Natural killer cell (primary cell): ENCODE data around the gene PPOX. TPM values are rescaled to one million over a fixed set of nuclear protein-coding genes. Genes with fewer than 3 reads are reported as not detected.

ENCODE experiments used
- ATAC-seq, 3 donors: fragments of 150-1000 bp in 2 of 3; fragments of 200-7000 bp in 1 of 3; cut with Tn5 transposase; 1 replicate in 1 of 3; 2 replicates in 2 of 3; pipeline ENCODE4 v1.10.0; 2021; ENCODE audit warnings: mild to moderate bottlenecking in 2 of 3, moderate library complexity in 2 of 3
- DNase-seq, 2 donors: peaks; one replicate each; pipeline versions ENCODE4 v3.0.0 to v3.0.0-alpha.2; 2013 to 2021; ENCODE audit warnings: mixed read lengths in 1 of 2
- H3K27ac ChIP-seq: one replicate; pipeline ENCODE4 v1.5.1; 2013; ENCODE audit warnings: mild to moderate bottlenecking, low read length
- H3K27me3 ChIP-seq: one replicate; pipeline ENCODE4 v1.6.1; 2013; ENCODE audit warnings: low read length; ENCODE audit not compliant: control insufficient read depth, insufficient read depth
- H3K36me3 ChIP-seq: one replicate; pipeline ENCODE4 v1.6.1; 2013; ENCODE audit warnings: low read length; ENCODE audit not compliant: control insufficient read depth, insufficient read depth
- H3K4me1 ChIP-seq: one replicate; pipeline ENCODE4 v1.6.1; 2013; ENCODE audit warnings: low read length; ENCODE audit not compliant: control insufficient read depth, insufficient read depth
- H3K4me3 ChIP-seq: one replicate; pipeline ENCODE4 v1.5.1; 2013; ENCODE audit warnings: low read length
- H3K9me3 ChIP-seq: one replicate; pipeline ENCODE4 v1.6.1; 2013; ENCODE audit warnings: low read length; ENCODE audit not compliant: control insufficient read depth, insufficient read depth
- H3K27ac Mint-ChIP-seq, 2 donors: one replicate each; pipeline ENCODE4 v1.8.0; 2022; ENCODE audit warnings: mild to moderate bottlenecking in 2 of 2, mixed read lengths in 2 of 2, moderate library complexity in 1 of 2
- H3K27me3 Mint-ChIP-seq, 2 donors: one replicate each; pipeline ENCODE4 v1.8.0; 2022; ENCODE audit warnings: low read depth in 2 of 2, mixed read lengths in 2 of 2
- H3K36me3 Mint-ChIP-seq: one replicate; pipeline ENCODE4 v1.8.0; 2022; ENCODE audit warnings: mixed read lengths
- H3K4me1 Mint-ChIP-seq, 2 donors: one replicate each; pipeline ENCODE4 v1.8.0; 2022; ENCODE audit warnings: mixed read lengths in 2 of 2
- H3K4me3 Mint-ChIP-seq: one replicate; pipeline ENCODE4 v1.8.0; 2022; ENCODE audit warnings: mild to moderate bottlenecking, moderate library complexity, mixed read lengths
- H3K9me3 Mint-ChIP-seq, 2 donors: one replicate each; pipeline ENCODE4 v1.8.0; 2022; ENCODE audit warnings: mixed read lengths in 2 of 2
- WGBS: methylation state at CpG from one replicate; pipeline ENCODE4 v1.1.7; 2013; ENCODE audit warnings: missing lambda C conversion rate; ENCODE audit not compliant: insufficient coverage; 5-methylcytosine and 5-hydroxymethylcytosine counted together
- intact Hi-C: fragments of 100-400 bp; cut with micrococcal nuclease; formaldehyde crosslinking; loops from one replicate; pipeline ENCODE4 v1.14.2; 2022
- total RNA-seq, 4 donors: library from RNA; stranded (reverse); fragments of 120-200 nt in 1 of 4; gene quantifications; one replicate each; pipeline versions ENCODE4 v1.2.3 to v1.2.4, GENCODE V29; 2013 to 2022
- TF ChIP-seq, protein P1 (sequence below): fragments of 200-600 bp; IDR thresholded peaks from one replicate; pipeline ENCODE4 v1.8.0; 2022; ENCODE audit warnings: antibody characterized with exemption

PPOX gene
- total RNA-seq, 3 donors from 2014 or later (not counting 1 experiment from before 2014, with no cell fraction given), result 45.5 to 66.3 (median 57.4) TPM

DNA sequence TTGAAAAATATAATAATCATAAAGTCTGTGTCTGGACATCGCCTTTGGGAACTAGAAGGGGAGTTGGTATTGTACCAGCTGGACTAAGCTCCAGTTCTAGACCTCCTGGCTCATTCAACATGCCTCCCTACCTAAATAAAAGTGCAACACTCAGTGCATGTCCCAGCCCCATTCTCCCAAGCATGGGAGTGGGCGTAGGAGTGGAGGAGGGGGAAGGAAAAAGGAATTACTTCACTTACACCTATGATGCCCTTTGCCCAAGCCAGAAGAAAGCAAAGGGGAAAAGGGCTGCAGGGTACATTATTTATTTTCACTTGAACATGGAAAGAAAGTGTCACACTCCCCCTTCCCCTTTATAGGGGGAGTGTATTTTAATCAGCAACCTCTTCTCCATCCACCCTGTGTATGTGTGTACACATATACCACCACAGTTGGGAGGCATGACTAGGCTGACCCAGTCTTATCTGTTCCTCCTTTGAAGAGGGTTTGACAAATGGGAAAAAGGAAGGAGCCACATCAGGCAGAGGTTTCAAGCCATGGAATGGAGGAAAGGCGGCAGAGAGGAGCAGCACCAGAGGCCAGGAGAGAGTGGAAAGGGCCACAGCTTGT is 45.1 kb upstream of the PPOX start:
- H3K27ac ChIP-seq, result no peak overlapping the region
- Mint-ChIP-seq H3K4me1 (peaks cover 28 to 42% of the 10 kb centered on the region in 2 donors), H3K36me3 (peaks cover 8% of the 10 kb centered on the region), H3K27ac (peak overlapping the region; percentile 5 to 19), H3K4me3 (no peak overlapping the region), H3K27me3 (no peaks in the 10 kb centered on the region), H3K9me3 (no peaks in the 10 kb centered on the region)
- peaks cover 45% of the 10 kb centered on the region for H3K36me3 ChIP-seq
- WGBS, result 94% methylated on average over 2 of the region's 3 CpGs
- no peak overlapping the region for H3K4me3 ChIP-seq
- DNase-seq, result no peak
- intact Hi-C loops, result no loop called here
- no peak for ATAC-seq
- peaks cover 33% of the 10 kb centered on the region for H3K4me1 ChIP-seq
- TF ChIP-seq, protein P1, sequence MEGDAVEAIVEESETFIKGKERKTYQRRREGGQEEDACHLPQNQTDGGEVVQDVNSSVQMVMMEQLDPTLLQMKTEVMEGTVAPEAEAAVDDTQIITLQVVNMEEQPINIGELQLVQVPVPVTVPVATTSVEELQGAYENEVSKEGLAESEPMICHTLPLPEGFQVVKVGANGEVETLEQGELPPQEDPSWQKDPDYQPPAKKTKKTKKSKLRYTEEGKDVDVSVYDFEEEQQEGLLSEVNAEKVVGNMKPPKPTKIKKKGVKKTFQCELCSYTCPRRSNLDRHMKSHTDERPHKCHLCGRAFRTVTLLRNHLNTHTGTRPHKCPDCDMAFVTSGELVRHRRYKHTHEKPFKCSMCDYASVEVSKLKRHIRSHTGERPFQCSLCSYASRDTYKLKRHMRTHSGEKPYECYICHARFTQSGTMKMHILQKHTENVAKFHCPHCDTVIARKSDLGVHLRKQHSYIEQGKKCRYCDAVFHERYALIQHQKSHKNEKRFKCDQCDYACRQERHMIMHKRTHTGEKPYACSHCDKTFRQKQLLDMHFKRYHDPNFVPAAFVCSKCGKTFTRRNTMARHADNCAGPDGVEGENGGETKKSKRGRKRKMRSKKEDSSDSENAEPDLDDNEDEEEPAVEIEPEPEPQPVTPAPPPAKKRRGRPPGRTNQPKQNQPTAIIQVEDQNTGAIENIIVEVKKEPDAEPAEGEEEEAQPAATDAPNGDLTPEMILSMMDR, result no peak
- no peaks in the 10 kb centered on the region for H3K27me3 ChIP-seq
- H3K9me3 ChIP-seq, result no peaks in the 10 kb centered on the region

DNA sequence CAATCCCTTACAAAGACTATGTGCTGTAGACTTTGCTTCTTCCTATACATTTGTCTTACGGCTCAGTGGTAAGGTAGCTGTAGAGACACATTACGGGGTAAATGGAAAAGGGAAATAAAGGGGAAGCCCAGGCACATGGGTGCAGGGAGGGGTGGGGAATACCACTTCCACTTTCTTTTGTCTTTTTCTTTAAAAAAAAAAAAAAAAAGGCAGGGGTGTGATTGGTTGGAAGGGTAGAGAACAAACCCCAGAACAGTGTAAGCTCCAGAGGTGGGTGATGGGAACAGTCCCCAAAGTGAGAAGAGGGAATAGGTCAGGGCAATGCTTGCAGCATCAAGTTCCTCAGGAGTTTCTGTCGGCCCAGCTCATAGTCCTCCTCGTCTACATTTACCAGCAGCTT is 44.4 kb upstream of the PPOX start:
- Histone ChIP-seq H3K27me3 (no peaks in the 10 kb centered on the region), H3K36me3 (peaks cover 45% of the 10 kb centered on the region), H3K27ac (no peak overlapping the region), H3K9me3 (no peaks in the 10 kb centered on the region), H3K4me3 (no peak overlapping the region), H3K4me1 (peaks cover 27% of the 10 kb centered on the region)
- no peaks in the 10 kb centered on the region for H3K9me3 Mint-ChIP-seq
- no peaks in the 10 kb centered on the region for H3K27me3 Mint-ChIP-seq
- intact Hi-C loops, result no loop called here
- no peak for ATAC-seq
- H3K36me3 Mint-ChIP-seq, result peaks cover 11% of the 10 kb centered on the region
- no peak overlapping the region for H3K4me3 Mint-ChIP-seq
- DNase-seq, result no peak
- peaks cover 32 to 42% of the 10 kb centered on the region in 2 donors for H3K4me1 Mint-ChIP-seq
- TF ChIP-seq, protein P1, result no peak
- 81% methylated on average over 2 of the region's 4 CpGs for WGBS
- H3K27ac Mint-ChIP-seq, result peak overlapping the region; percentile 5 to 19

DNA sequence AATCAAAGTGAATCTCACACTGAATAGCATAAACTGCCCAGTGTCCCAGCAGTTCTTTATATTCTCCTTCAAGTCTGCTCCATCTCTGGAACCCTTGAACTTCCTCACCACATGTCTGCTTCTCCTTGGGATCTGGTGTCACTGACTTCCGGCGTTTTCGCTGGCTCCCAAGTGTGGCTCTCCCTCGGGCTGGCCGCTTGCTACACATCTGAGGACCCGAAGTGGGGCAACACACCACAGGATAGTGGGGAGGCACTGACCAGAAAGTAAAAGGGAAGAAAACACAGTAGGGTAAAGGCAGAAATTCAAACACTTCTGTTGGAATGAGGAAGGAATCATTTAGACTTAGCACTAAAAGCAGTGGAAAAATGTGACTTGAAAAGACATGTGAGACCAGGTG is 43.3 kb upstream of the PPOX start:
- H3K36me3 ChIP-seq, result peaks cover 54% of the 10 kb centered on the region
- no peaks in the 10 kb centered on the region for H3K27me3 Mint-ChIP-seq
- H3K27ac Mint-ChIP-seq, result no peak overlapping the region
- peaks cover 36 to 44% of the 10 kb centered on the region in 2 donors for H3K4me1 Mint-ChIP-seq
- H3K4me3 Mint-ChIP-seq, result no peak overlapping the region
- intact Hi-C loops, result no loop called here
- no peaks in the 10 kb centered on the region for H3K9me3 Mint-ChIP-seq
- no peaks in the 10 kb centered on the region for H3K27me3 ChIP-seq
- H3K9me3 ChIP-seq, result no peaks in the 10 kb centered on the region
- TF ChIP-seq, protein P1, result no peak
- H3K4me3 ChIP-seq, result no peak overlapping the region
- WGBS, result 97% methylated on average over 6 of the region's 6 CpGs
- H3K27ac ChIP-seq, result no peak overlapping the region
- peaks cover 20% of the 10 kb centered on the region for H3K4me1 ChIP-seq
- DNase-seq, result no peak
- no peak for ATAC-seq
- H3K36me3 Mint-ChIP-seq, result peaks cover 15% of the 10 kb centered on the region

DNA sequence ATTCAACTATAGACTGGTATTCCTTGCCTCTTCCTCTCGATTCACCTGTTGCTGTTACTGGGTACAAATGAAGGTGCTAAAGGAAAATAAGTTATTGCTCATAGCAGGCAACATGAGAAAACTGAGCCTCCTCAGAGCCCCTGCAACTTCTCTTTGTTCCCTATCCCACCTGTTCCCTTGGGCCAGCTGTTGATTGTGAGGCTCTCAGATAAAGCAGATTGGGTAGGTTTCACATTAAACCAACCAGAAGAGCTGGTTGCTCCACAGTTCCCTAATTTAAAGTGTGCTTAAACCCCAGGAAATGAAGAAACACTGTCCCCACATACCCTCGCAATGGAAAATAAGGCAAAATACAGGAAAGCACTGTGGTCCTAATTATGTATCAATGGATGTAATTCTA is 38.6 kb upstream of the PPOX start:
- intact Hi-C loops, result no loop called here
- no peaks in the 10 kb centered on the region for H3K9me3 Mint-ChIP-seq
- no peaks in the 10 kb centered on the region for H3K9me3 ChIP-seq
- no peak overlapping the region for H3K4me3 ChIP-seq
- peak overlapping the region; percentile 11 to 22 for H3K27ac Mint-ChIP-seq
- H3K27me3 ChIP-seq, result no peaks in the 10 kb centered on the region
- peaks cover 9% of the 10 kb centered on the region for H3K4me1 ChIP-seq
- TF ChIP-seq, protein P1, result no peak
- no peak for DNase-seq
- no peak overlapping the region for H3K27ac ChIP-seq
- H3K36me3 Mint-ChIP-seq, result peaks cover 8% of the 10 kb centered on the region
- no peak for ATAC-seq
- H3K27me3 Mint-ChIP-seq, result no peaks in the 10 kb centered on the region
- H3K36me3 ChIP-seq, result peaks cover 31% of the 10 kb centered on the region
- WGBS, result 88% methylated on average over 1 of the region's 2 CpGs
- H3K4me1 Mint-ChIP-seq, result peaks cover 33 to 46% of the 10 kb centered on the region in 2 donors
- no peak overlapping the region for H3K4me3 Mint-ChIP-seq
